NCI-H1694 (cell line): Measurements from ENCODE around the gene TM9SF1.
"Not testable (repeated sequence)": the region's sequence is repeated elsewhere in the genome, so short reads cannot be mapped to it uniquely, and the experiment has no call there.

Source experiments
- DNase-seq: peaks from one replicate; lab custom pipeline; 2025; lab: John Stamatoyannopoulos, UW

TM9SF1 gene

GRCh38 chr14:24226473-24226872, 31.2 kb upstream of the TM9SF1 start:
- no peak for DNase-seq

GRCh38 chr14:24224618-24225071, 29.4 kb upstream of the TM9SF1 start:
- no peak for DNase-seq

- DNase-seq = not testable (repeated sequence)
Measured at GRCh38 chr14:24222987-24223386, 27.7 kb upstream of the TM9SF1 start.

GRCh38 chr14:24219521-24219920, 24.3 kb upstream of the TM9SF1 start:
- DNase-seq = no peak

- DNase-seq = no peak
Measured at GRCh38 chr14:24219080-24219479, 23.8 kb upstream of the TM9SF1 start.

- DNase-seq = not testable (repeated sequence)
Measured at GRCh38 chr14:24216876-24217275, 21.6 kb upstream of the TM9SF1 start.

- DNase-seq = no peak
Measured at GRCh38 chr14:24216345-24216699, 21.1 kb upstream of the TM9SF1 start.

- DNase-seq = peak; percentile 89
Measured at GRCh38 chr14:24215495-24216344, 20.5 kb upstream of the TM9SF1 start, which contains the start of gene MDP1. TSS of gene MDP1 (minus strand) at chr14:24216066. CDS start at chr14:24215955, 111 bp downstream.

GRCh38 chr14:24213866-24214662, 18.8 kb upstream of the TM9SF1 start:
- no peak for DNase-seq

- peak; percentile 97 for DNase-seq
Measured at GRCh38 chr14:24212924-24213865, 18.0 kb upstream of the TM9SF1 start, which contains the start of gene CHMP4A. TSS of gene CHMP4A (minus strand) at chr14:24213488. CDS start at chr14:24213439, 49 bp downstream.

- no peak for DNase-seq
Measured at GRCh38 chr14:24211311-24211710, 16.1 kb upstream of the TM9SF1 start.

- DNase-seq = no peak
Measured at GRCh38 chr14:24207625-24208024, 12.4 kb upstream of the TM9SF1 start.

GRCh38 chr14:24207104-24207551, 11.9 kb upstream of the TM9SF1 start:
- no peak for DNase-seq

GRCh38 chr14:24206260-24207103, 11.2 kb upstream of the TM9SF1 start:
- DNase-seq = no peak

- no peak for DNase-seq
Measured at GRCh38 chr14:24204163-24205146, 9.2 kb upstream of the TM9SF1 start.

GRCh38 chr14:24203249-24203886, 8.1 kb upstream of the TM9SF1 start:
- DNase-seq = not testable (repeated sequence)

GRCh38 chr14:24202538-24202937, 7.3 kb upstream of the TM9SF1 start:
- DNase-seq = not testable (repeated sequence)

- DNase-seq = no peak
Measured at GRCh38 chr14:24198814-24199524, 3.7 kb upstream of the TM9SF1 start.
